Osteoblast (primary cell): ENCODE measurements around the gene NXPH4. TPM values are rescaled to one million over a fixed set of nuclear protein-coding genes. Genes with fewer than 3 reads are reported as not detected.

Experiments
- DNase-seq: peaks from one replicate; pipeline ENCODE4 v3.0.0; 2011; ENCODE audit warnings: low spot score, mixed read lengths; ENCODE audit not compliant: insufficient read length; ENCODE audit errors: missing footprints
- H2AFZ ChIP-seq: 2 replicates; pipeline ENCODE4 v1.6.0; 2011; ENCODE audit warnings: mild to moderate bottlenecking, low read length
- H3K27ac ChIP-seq: 2 replicates; pipeline ENCODE4 v1.5.1; 2011; ENCODE audit warnings: mild to moderate bottlenecking, low read depth, low read length, moderate library complexity
- H3K27me3 ChIP-seq: 2 replicates; pipeline ENCODE4 v1.6.0; 2012; ENCODE audit warnings: mild to moderate bottlenecking, control low read depth, inconsistent platforms, low read length, moderate library complexity; ENCODE audit not compliant: insufficient read depth
- H3K36me3 ChIP-seq: 2 replicates; pipeline ENCODE4 v1.5.1; 2011; ENCODE audit warnings: mild to moderate bottlenecking, low read length, control low read depth, moderate library complexity; ENCODE audit not compliant: insufficient read depth
- H3K4me1 ChIP-seq: 2 replicates; pipeline ENCODE4 v1.5.1; 2011; ENCODE audit warnings: mild to moderate bottlenecking, low read length, control low read depth, moderate library complexity; ENCODE audit not compliant: insufficient read depth
- H3K4me2 ChIP-seq: 2 replicates; pipeline ENCODE4 v1.6.0; 2011; ENCODE audit warnings: mild to moderate bottlenecking, low read length; ENCODE audit not compliant: insufficient read depth
- H3K4me3 ChIP-seq: fragments of 200-600 bp; sonication (generic); 3 replicates; pipeline ENCODE4 v1.5.1; 2012; ENCODE audit warnings: mild to moderate bottlenecking, low read length, inconsistent platforms; ENCODE audit not compliant: insufficient read depth
- H3K79me2 ChIP-seq: 2 replicates; pipeline ENCODE4 v1.6.0; 2012; ENCODE audit warnings: mild to moderate bottlenecking, low read length, control low read depth, inconsistent platforms; ENCODE audit not compliant: insufficient read depth
- H3K9me3 ChIP-seq: 2 replicates; pipeline ENCODE4 v1.5.1; 2011; ENCODE audit warnings: low read depth, low read length, control low read depth
- H4K20me1 ChIP-seq: 2 replicates; pipeline ENCODE4 v1.6.0; 2012; ENCODE audit warnings: mild to moderate bottlenecking, low read length, control low read depth; ENCODE audit not compliant: insufficient read depth
- CTCF ChIP-seq: IDR thresholded peaks from 2 replicates; pipeline ENCODE4 v1.5.1; 2011; ENCODE audit warnings: mild to moderate bottlenecking, low read depth, low read length, moderate library complexity; ENCODE audit errors: extremely low read depth
- total RNA-seq: library from RNA; depleted of rRNA; stranded (reverse); fragments of >200 nt; gene quantifications from 2 replicates; pipeline ENCODE4 v1.2.3, GENCODE V29; 2012

The NXPH4 gene
- total RNA-seq, 1 donor: 1.1 TPM

DNA sequence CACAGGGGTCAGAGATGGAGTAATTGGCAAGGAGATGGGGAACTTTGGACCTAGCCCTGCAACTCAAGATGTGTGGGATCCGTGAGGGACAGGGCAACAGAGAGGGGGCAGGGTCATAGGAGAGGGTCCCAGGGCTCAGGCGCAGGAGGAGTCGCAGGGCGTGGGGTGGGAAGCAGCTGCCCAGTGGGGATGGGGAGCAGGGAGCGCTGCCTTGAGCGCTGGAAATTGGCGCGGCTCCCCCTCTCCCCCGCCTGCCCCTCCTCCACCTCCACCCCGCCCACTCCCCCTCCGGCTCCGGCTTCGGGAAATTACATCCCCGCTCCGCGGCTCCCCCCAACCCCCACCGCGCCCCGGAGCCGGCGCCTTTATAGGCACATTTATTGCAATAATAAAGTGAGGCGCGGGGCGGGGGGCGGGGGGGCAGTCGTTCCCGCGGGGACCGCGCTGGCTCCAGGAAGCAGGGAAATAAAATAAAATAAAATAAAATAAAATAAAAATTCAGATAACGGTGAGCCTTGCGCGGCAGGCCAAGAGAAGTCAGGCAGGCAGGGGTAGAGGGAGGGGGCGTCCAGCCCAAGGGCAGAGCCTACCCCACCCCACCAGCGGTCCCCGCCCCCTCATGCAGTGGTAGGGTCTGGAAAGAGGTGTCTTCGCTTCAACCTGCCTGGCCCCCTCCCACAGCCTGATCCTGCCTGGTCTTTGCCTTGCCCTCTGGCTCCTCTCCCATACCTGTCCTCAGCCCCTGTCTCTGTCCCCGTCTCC is 3.6 kb downstream of the NXPH4 start:
- peaks cover 21% of the 10 kb centered on the region for H4K20me1 ChIP-seq
- DNase-seq: no peak
- H3K36me3 ChIP-seq: no peaks in the 10 kb centered on the region
- no peak overlapping the region for H3K27ac ChIP-seq
- H3K4me1 ChIP-seq: peaks cover 14% of the 10 kb centered on the region
- H3K27me3 ChIP-seq: peaks cover 55% of the 10 kb centered on the region
- no peak overlapping the region for H3K4me2 ChIP-seq
- H2AFZ ChIP-seq: no peak overlapping the region
- no peaks in the 10 kb centered on the region for H3K9me3 ChIP-seq
- TF ChIP-seq CTCF: no peak
- H3K4me3 ChIP-seq: no peak overlapping the region
- H3K79me2 ChIP-seq: no peaks in the 10 kb centered on the region

DNA sequence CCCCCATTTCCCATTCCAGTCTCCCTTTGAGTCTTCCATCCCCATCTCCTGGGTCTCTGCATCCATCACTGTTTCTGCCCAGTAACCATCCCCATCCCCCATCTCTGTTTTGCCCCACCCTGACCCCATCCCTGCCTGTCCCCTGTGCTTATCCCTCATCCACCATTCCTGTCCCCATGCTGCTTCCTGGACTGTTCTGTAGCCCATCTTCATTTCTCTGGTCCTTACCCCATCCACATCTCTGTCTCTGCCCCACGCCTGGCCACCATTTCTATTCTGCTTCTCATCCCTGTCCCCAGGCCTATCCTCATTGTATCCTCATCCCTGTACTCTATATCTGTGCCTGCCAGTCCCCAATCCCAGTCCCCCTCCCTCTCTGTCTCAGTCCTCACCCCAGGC is 4.2 kb downstream of the NXPH4 start:
- Histone ChIP-seq H2AFZ (no peak overlapping the region), H3K9me3 (no peaks in the 10 kb centered on the region), H3K4me2 (no peak overlapping the region), H3K27me3 (peaks cover 49% of the 10 kb centered on the region), H3K79me2 (no peaks in the 10 kb centered on the region), H4K20me1 (peaks cover 15% of the 10 kb centered on the region), H3K36me3 (no peaks in the 10 kb centered on the region), H3K4me3 (no peak overlapping the region), H3K4me1 (peaks cover 12% of the 10 kb centered on the region), H3K27ac (no peak overlapping the region)
- no peak for TF ChIP-seq CTCF
- no peak for DNase-seq

DNA sequence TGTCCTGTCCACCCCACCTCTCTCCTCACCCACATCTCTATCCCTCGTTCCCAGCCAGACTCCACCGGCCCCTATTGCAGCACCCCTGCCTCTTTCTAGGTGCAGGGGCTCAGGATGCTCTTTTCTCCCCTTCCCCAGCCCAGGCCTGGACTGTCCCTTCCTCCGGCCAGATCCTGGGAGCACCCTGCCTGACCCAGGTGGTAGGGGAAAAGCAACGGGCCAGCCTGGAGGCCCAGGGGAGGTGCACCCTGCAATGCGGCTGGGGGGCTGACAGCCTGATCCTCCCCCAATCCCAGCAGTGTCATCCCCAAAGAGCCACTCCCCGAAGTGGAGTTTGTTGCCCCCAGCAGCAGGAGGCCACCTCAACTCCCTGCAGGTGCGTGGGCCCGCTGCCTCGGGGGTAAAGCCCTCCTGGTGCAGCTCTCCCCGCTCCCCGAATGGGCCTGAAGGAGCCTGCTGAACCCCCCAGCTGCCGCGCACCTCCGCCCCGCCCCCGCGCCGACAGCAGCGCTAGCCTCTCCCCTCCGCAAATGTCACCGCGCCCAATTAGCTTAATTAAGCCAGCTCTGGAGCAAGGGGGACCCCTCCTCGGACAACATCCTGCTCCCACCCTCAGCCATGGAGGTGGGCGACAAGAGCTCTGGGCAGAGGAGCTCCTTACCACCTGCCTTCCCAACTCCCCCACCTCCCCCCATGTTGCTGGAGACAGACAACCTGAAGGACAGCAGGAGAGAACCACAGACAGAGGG is 4.7 kb downstream of the NXPH4 start:
- Histone ChIP-seq H4K20me1 (peaks cover 15% of the 10 kb centered on the region), H3K9me3 (no peaks in the 10 kb centered on the region), H2AFZ (no peak overlapping the region), H3K36me3 (no peaks in the 10 kb centered on the region), H3K4me3 (no peak overlapping the region), H3K4me2 (no peak overlapping the region), H3K79me2 (no peaks in the 10 kb centered on the region), H3K27me3 (peaks cover 45% of the 10 kb centered on the region), H3K27ac (no peak overlapping the region), H3K4me1 (peaks cover 9% of the 10 kb centered on the region)
- no peak for TF ChIP-seq CTCF
- no peak for DNase-seq
